HL-60 (cell line): ENCODE results near the gene FGFBP1.

Experiments used
- GABPA ChIP-seq: IDR thresholded peaks from 2 replicates; pipeline ENCODE4 v1.6.1; 2012; ENCODE audit warnings: low read depth
- POLR2AphosphoS5 ChIP-seq: IDR thresholded peaks from 2 replicates; pipeline ENCODE4 v1.6.1; 2012; ENCODE audit warnings: low read depth
- SPI1 ChIP-seq: IDR thresholded peaks from 2 replicates; pipeline ENCODE4 v1.6.1; 2012; ENCODE audit warnings: low read depth, mild to moderate bottlenecking, borderline replicate concordance
- TF ChIP-seq, protein P1 (sequence below): IDR thresholded peaks from one replicate; pipeline ENCODE4 v1.5.1; 2011; ENCODE audit warnings: low read length, control low read depth, inconsistent platforms; ENCODE audit not compliant: insufficient read depth
- TF ChIP-seq, protein P2 (sequence below): IDR thresholded peaks from 2 replicates; pipeline ENCODE4 v1.6.1; 2012; ENCODE audit warnings: low read depth; ENCODE audit not compliant: insufficient replicate concordance

DNA sequence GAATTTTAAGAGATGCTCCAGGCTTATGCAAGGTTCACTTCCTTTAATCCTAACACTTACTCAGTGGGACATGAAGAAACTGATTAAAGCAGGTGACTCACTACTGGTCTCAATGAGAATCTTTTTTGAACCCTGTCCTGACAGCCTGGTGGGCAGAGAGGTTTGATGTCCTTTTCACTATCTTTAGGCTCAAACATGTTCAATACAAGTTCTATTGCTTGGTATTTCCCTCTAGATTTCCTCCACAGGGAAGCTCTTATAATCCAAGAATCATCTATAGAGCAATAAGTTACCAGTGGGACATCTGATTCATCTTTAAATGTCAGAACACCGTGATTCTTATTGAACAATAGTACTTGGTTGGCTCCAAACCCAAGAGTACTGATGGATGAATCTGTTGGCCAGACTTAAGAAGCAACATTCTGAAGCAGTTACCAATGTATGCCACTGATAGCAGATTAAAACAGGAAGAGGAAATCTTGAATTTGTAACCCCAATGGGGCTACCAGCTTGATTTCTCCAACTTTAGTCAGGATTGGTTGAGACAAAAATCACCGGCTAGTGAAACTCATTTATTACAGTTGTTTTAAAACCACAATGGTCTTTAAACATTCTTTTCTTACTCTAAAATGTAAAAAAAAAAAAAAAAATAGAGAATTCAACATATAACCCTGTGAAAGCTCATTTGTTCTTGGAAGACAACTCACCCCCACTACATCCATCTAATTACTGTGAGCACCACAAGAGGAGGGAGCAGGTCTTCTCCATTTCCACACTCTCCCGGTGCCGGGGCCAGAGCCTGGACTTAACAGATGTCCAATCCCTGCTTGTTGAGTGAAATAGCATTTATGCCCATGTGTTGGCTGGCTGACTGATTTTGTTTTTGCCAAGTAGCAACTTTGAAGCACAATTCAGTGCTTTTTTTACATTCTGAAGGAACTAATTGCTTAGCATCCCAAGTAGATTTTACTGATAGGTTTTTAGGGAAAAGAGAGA is 43.3 kb downstream of the FGFBP1 start:
- TF ChIP-seq POLR2AphosphoS5: no peak
- TF ChIP-seq, protein P1, sequence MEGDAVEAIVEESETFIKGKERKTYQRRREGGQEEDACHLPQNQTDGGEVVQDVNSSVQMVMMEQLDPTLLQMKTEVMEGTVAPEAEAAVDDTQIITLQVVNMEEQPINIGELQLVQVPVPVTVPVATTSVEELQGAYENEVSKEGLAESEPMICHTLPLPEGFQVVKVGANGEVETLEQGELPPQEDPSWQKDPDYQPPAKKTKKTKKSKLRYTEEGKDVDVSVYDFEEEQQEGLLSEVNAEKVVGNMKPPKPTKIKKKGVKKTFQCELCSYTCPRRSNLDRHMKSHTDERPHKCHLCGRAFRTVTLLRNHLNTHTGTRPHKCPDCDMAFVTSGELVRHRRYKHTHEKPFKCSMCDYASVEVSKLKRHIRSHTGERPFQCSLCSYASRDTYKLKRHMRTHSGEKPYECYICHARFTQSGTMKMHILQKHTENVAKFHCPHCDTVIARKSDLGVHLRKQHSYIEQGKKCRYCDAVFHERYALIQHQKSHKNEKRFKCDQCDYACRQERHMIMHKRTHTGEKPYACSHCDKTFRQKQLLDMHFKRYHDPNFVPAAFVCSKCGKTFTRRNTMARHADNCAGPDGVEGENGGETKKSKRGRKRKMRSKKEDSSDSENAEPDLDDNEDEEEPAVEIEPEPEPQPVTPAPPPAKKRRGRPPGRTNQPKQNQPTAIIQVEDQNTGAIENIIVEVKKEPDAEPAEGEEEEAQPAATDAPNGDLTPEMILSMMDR: no peak
- TF ChIP-seq GABPA: no peak
- TF ChIP-seq, protein P2, sequence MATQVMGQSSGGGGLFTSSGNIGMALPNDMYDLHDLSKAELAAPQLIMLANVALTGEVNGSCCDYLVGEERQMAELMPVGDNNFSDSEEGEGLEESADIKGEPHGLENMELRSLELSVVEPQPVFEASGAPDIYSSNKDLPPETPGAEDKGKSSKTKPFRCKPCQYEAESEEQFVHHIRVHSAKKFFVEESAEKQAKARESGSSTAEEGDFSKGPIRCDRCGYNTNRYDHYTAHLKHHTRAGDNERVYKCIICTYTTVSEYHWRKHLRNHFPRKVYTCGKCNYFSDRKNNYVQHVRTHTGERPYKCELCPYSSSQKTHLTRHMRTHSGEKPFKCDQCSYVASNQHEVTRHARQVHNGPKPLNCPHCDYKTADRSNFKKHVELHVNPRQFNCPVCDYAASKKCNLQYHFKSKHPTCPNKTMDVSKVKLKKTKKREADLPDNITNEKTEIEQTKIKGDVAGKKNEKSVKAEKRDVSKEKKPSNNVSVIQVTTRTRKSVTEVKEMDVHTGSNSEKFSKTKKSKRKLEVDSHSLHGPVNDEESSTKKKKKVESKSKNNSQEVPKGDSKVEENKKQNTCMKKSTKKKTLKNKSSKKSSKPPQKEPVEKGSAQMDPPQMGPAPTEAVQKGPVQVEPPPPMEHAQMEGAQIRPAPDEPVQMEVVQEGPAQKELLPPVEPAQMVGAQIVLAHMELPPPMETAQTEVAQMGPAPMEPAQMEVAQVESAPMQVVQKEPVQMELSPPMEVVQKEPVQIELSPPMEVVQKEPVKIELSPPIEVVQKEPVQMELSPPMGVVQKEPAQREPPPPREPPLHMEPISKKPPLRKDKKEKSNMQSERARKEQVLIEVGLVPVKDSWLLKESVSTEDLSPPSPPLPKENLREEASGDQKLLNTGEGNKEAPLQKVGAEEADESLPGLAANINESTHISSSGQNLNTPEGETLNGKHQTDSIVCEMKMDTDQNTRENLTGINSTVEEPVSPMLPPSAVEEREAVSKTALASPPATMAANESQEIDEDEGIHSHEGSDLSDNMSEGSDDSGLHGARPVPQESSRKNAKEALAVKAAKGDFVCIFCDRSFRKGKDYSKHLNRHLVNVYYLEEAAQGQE: no peak
- TF ChIP-seq SPI1: 0 out of 2 replicates have a peak, but pooled peaks have one; percentile 4
